Measurements from ENCODE around the gene ALDH9A1.
"Not testable (repeated sequence)": the region's sequence is repeated elsewhere in the genome, so short reads cannot be mapped to it uniquely, and the experiment has no call there.

ALDH9A1 gene

DNA sequence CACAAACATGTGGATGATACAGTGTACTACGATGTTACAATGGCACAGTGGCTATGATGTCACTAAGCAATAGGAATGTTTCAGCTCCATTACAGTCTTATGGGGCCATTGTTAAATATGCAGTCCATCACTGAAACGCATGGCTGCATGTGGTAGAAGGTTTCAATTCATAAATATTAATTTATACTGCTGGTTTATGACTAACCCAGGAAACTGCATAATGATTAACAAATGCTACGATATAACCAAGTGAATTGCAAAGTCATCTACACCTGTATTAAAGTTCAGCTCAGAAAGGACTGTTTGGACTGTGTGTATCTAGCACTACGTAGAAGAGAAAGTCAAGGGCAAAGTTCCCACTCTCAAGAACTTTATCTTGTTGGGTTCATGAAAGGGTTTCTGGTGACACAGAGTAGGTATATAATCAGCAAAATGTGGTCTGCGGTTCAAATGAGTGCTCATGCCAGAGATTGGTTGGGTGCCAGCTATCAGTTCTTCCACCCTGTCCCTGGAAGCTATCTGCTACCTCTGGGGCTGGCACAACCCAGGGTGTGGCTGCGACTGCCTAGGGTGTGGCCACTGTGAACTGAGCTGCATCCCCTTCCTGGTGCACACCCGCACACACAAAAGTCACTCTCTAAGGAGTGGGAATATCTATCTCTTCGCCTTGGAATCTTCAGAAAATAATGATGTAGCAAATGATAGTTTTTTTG, 52.6 kb downstream of the ALDH9A1 start:
- Histone ChIP-seq H3K27me3 (ENCODE audit: control insufficient read depth, insufficient read depth, low read length) (no peaks in the 10 kb centered on the region), H3K4me1 (peaks cover 3% of the 10 kb centered on the region), H3K79me2 (peaks cover 9% of the 10 kb centered on the region), H2AFZ (no peak overlapping the region), H3K9me3 (ENCODE audit: control insufficient read depth, low read length) (no peaks in the 10 kb centered on the region), H3K27ac (no peak overlapping the region), H3K4me3 (ENCODE audit: low read depth, low read length) (no peak overlapping the region), H3K4me2 (ENCODE audit: low read length) (no peak overlapping the region), H3K9ac (no peak overlapping the region), H3K36me3 (ENCODE audit: control insufficient read depth, insufficient read depth, low read length) (no peaks in the 10 kb centered on the region)
- TF ChIP-seq, protein P1, sequence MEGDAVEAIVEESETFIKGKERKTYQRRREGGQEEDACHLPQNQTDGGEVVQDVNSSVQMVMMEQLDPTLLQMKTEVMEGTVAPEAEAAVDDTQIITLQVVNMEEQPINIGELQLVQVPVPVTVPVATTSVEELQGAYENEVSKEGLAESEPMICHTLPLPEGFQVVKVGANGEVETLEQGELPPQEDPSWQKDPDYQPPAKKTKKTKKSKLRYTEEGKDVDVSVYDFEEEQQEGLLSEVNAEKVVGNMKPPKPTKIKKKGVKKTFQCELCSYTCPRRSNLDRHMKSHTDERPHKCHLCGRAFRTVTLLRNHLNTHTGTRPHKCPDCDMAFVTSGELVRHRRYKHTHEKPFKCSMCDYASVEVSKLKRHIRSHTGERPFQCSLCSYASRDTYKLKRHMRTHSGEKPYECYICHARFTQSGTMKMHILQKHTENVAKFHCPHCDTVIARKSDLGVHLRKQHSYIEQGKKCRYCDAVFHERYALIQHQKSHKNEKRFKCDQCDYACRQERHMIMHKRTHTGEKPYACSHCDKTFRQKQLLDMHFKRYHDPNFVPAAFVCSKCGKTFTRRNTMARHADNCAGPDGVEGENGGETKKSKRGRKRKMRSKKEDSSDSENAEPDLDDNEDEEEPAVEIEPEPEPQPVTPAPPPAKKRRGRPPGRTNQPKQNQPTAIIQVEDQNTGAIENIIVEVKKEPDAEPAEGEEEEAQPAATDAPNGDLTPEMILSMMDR (IDR thresholded peaks at IDR 0.05): no peak

DNA sequence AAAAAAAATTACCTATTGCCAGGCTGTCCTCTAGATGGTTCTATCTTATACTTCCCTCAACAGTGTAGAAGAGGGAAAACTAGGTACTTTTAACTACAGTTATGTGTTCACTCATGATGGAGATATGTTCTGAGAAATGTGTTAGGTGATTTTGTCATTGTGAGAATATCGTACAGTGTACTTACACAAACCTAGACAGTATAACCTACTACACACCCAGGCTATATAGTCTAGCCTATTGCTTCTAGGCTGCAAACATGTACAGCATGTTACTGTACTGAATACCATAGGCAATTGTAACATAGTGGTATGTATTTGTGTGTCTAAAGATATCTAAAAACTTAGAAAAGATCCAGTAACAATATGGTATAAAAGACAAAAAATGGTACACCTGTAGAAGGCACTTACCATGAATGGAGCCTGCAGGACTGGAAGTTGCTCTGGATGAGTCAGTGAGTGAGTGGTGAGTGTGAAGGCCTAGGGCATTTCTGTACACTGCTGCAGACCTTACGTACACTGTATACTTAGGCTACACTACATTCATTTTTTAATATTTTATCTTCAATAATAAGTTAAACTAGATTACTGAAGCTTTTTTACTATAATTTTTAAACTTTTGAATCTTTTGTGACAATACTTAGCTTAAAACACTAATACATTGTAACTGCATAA, 54.2 kb downstream of the ALDH9A1 start:
- Histone ChIP-seq H3K9ac (no peak overlapping the region), H3K9me3 (ENCODE audit: control insufficient read depth, low read length) (no peaks in the 10 kb centered on the region), H3K4me3 (ENCODE audit: low read depth, low read length) (no peak overlapping the region), H3K79me2 (peaks cover 14% of the 10 kb centered on the region), H3K27ac (no peak overlapping the region), H3K27me3 (ENCODE audit: control insufficient read depth, insufficient read depth, low read length) (no peaks in the 10 kb centered on the region), H3K36me3 (ENCODE audit: control insufficient read depth, insufficient read depth, low read length) (no peaks in the 10 kb centered on the region), H3K4me2 (ENCODE audit: low read length) (no peak overlapping the region), H2AFZ (no peak overlapping the region), H3K4me1 (peaks cover 3% of the 10 kb centered on the region)
- TF ChIP-seq, protein P1 (IDR thresholded peaks at IDR 0.05): no peak

DNA sequence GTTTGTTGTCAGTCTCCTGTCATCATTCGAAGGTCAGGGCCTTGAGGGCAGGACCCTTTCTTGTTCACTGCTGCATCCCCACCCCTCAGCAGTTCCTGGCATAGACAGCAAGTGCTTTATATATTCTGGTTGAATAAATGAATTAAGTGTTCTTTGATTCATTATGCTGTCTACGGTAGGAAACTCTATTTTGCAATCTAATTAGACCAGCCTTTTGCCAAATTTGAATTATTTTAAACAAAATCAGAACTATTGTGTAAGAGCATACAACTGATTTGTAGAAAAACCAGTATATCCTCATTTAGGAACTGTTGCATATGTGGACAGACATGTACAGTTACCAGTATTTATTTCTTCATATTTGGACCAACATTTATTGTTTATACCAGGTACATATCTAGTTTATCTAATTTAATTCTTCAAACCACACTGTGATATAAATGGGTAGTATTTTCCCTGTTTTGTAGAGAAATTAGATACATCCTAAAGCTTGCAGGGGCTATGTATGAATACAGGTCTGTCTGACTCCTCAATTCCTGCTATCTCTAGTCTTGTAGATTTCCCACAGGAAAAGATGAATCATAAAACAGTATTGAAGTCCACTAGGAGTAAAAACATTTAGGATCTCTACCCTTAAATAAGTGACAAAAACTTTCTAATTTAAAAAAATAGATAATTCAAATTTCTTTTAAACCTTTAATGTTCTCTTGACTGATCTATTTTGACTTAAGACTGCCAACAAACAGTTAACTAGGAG, 57.0 kb downstream of the ALDH9A1 start:
- no peaks in the 10 kb centered on the region for H3K9me3 ChIP-seq (ENCODE audit: control insufficient read depth, low read length)
- no peaks in the 10 kb centered on the region for H3K36me3 ChIP-seq (ENCODE audit: control insufficient read depth, insufficient read depth, low read length)
- H3K9ac ChIP-seq: no peak overlapping the region
- H3K4me1 ChIP-seq: no peaks in the 10 kb centered on the region
- H3K4me3 ChIP-seq (ENCODE audit: low read depth, low read length): no peak overlapping the region
- TF ChIP-seq, protein P1 (IDR thresholded peaks at IDR 0.05): no peak
- peaks cover 11% of the 10 kb centered on the region for H3K79me2 ChIP-seq
- H2AFZ ChIP-seq: no peak overlapping the region
- no peaks in the 10 kb centered on the region for H3K27me3 ChIP-seq (ENCODE audit: control insufficient read depth, insufficient read depth, low read length)
- H3K27ac ChIP-seq: no peak overlapping the region
- H3K4me2 ChIP-seq (ENCODE audit: low read length): no peak overlapping the region

DNA sequence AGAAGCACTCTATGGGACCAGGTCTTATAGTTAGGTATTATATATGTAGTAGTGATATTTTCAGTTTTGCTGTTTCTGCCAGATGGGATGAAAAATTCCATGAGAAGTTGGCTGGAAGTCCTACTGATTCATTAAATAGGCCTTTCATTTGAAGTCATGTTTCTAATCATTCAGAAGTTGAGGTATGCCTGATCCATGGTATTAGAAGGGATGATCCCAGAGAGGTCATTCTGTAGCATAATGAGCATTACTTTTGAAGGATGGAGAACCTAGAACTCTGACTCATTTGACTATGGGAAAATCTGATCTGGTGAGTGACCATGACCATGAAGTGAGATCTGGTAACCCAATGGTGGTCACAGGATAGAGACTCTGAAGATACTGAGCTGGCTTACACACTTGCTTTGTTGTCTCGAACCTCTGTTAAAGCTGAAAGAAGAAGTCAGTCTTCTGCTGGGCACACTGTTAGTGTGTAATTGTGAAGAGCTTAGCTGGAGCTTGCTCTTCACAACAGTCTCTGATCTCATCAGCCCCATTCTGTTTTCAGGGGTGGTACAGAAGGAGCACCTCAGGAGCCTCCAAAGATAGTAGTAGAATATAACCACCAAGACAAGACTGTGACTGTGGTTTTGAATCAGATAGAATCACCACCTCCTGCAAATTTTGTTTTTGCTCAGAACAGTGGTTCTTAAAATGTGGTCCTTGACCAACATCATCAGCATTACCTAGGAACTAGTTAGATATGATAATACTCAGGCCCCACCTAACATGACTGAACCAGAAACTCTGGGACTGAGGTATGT, 58.3 kb downstream of the ALDH9A1 start:
- Histone ChIP-seq H3K4me2 (ENCODE audit: low read length) (no peak overlapping the region), H3K4me1 (no peaks in the 10 kb centered on the region), H3K9ac (no peak overlapping the region), H2AFZ (no peak overlapping the region), H3K36me3 (ENCODE audit: control insufficient read depth, insufficient read depth, low read length) (no peaks in the 10 kb centered on the region), H3K4me3 (ENCODE audit: low read depth, low read length) (no peak overlapping the region), H3K27me3 (ENCODE audit: control insufficient read depth, insufficient read depth, low read length) (no peaks in the 10 kb centered on the region), H3K27ac (no peak overlapping the region), H3K79me2 (peaks cover 11% of the 10 kb centered on the region), H3K9me3 (ENCODE audit: control insufficient read depth, low read length) (no peaks in the 10 kb centered on the region)
- TF ChIP-seq, protein P1 (IDR thresholded peaks at IDR 0.05): no peak

DNA sequence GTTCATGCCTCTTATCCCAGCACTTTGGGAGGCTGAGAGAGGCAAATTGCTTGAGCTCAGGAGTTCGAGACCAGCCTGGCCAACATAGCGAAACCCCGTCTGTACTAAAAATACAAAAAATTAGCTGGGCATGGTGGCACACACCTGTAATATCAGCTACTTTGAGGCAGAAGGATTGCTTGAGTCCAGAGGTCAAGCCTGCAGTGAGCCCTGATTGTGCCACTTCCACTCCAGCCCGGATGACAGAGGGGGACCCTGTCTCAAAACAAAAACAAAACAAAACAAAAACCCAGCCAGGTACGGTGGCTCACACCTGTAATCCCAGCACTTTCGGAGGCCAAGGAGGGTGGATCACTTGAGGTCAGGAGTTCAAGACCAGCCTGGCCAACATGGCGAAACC, 60.2 kb downstream of the ALDH9A1 start:
- H3K4me1 ChIP-seq; H3K27me3 ChIP-seq (ENCODE audit: control insufficient read depth, insufficient read depth, low read length); H3K4me3 ChIP-seq (ENCODE audit: low read depth, low read length); H3K4me2 ChIP-seq (ENCODE audit: low read length); H3K27ac ChIP-seq; H3K9ac ChIP-seq; H3K9me3 ChIP-seq (ENCODE audit: control insufficient read depth, low read length); H2AFZ ChIP-seq; H3K36me3 ChIP-seq (ENCODE audit: control insufficient read depth, insufficient read depth, low read length): not testable (repeated sequence)
- H3K79me2 ChIP-seq: peaks cover 11% of the 10 kb centered on the region

All from parathyroid adenoma (tissue), 2 donors.